ENCODE data around the gene DSCAML1. TPM values are rescaled to one million over a fixed set of nuclear protein-coding genes. Genes with fewer than 3 reads are reported as not detected.

The DSCAML1 gene
- total RNA-seq, 1 donor from 2014 or later = 1.4 TPM

DNA sequence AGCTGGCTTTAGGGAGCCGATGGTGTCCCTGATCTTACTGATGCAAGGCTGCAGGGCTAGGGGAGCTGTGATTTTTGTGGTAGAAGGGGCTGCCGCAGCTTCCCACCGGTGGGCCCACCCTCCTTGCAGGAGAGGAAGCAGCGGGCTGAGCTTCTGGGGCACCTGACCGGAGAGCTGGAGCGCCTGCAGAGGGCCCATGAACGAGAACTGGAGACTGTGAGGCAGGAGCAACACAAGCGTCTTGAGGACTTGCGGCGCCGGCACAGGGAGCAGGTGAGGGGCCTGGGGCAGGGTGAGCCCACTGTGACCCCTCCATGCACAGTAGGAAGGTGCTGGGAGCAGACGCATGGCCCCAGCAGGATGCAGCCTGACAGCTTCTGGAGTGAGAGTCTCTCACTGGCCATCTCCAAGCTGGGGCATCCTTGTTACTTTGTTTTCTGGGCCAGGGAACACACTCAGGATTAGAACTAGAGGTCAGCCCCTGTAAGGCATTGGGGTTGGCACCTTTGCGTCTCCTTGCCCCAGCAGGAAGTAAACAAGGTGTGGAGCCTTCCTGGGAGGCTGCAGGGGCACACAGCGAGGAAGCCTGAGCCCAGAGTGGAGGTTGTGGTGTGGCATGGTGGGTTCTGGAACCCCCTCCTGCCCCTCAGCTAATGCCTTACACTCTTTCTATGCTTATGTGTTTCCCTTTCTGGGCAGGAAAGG lies 402.6 kb downstream of the DSCAML1 start:
- ATAC-seq (no peak), DNase-seq (ENCODE audit: low spot score) (no peak)

DNA sequence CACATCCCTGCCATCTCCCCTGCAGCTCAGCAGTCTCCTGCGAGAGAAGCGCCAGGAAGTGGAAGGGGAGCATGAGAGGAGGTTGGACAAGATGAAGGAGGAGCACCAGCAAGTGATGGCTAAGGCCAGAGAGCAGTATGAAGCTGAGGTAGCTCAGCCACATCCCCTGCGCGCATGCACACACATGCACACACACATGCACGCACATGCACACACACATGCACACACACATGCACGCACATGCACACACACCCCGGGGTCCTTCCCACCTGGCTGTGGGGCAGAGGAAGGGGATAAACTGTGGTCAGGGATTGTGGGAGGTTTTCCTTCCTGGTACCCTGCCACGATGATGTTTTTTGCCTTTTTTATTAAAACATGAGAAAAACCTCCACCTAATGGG lies 404.0 kb downstream of the DSCAML1 start:
- DNase-seq (ENCODE audit: low spot score) = no peak
- ATAC-seq = no peak

DNA sequence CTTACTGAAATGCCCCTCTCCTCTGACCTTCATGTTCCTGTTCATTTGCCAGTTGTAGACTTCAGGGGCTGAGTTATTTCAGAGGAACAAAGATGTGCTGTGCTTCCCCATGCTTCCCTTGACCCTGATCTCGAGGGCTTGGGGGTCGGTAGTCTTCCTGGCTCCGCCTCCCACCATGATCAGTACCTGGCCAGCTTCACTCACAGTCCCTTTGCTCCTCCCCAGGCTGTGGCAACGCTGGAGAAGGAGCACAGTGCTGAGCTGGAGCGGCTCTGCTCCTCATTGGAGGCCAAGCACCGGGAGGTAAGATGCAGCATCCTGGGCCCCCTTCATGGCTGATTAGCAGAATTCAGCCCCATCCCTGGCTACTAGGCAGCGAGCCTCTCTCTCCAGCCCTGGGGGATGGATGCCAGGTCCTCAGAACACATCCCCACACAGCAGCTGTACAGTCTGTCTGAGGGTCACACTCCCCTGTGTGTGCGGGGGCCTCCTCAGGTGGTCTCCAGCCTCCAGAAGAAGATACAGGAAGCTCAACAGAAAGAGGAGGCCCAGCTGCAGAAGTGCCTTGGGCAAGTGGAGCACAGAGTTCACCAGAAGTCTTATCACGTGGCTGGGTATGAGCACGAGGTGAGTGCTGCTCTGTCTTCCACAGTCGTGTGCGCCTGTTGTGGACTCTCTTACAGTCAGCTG lies 404.9 kb downstream of the DSCAML1 start:
- DNase-seq (ENCODE audit: low spot score) (no peak), ATAC-seq (no peak)

GRCh38 chr11:117391181-117391580 lies 405.8 kb downstream of the DSCAML1 start:
- ATAC-seq (no peak), DNase-seq (ENCODE audit: low spot score) (no peak)

GRCh38 chr11:117390743-117391142 lies 406.3 kb downstream of the DSCAML1 start:
- DNase-seq (ENCODE audit: low spot score) (no peak), ATAC-seq (no peak)

GRCh38 chr11:117387992-117388755 lies 408.8 kb downstream of the DSCAML1 start:
- ATAC-seq (no peak), DNase-seq (ENCODE audit: low spot score) (no peak)

DNA sequence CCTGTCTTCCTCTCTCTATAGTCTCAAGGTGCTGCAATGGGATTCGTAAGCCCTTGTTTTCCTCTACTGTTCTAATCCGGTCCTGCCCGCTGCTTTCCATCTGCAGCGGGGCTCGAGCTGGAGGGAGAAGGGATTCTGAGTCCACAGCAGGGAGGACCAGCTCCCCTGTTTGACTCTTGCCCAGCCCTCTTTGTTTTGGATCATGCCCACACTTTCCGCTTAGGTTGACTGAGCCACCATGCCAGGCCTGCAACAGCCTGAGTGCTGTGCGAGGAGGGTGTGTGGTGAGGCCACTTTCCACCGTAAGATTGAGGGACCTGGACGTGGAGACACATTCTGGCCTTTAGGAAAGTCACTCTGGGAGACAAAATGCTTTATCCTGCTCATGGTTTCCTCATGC lies 411.1 kb downstream of the DSCAML1 start:
- no peak for DNase-seq (ENCODE audit: low spot score)
- no peak for ATAC-seq

DNA sequence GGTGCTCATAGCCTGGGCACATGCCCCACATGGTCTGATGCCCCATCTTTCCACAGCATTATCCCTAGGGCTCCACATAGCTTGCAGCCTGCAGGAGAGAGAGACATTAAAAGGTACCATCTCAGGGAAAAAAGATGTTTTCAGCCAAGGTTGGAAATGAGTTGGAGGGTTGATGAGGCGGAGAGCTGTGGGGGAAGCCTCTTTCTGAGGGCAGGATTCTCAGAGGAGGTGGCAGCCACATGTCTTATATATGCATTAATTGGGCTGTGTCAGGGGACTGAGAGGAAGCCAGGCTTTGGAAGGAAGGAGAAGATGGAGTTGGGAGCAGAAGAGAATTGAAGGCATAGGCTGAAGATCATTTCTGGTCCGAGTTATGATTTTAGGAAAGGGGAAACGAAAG lies 411.5 kb downstream of the DSCAML1 start:
- ATAC-seq = no peak
- no peak for DNase-seq (ENCODE audit: low spot score)

DNA sequence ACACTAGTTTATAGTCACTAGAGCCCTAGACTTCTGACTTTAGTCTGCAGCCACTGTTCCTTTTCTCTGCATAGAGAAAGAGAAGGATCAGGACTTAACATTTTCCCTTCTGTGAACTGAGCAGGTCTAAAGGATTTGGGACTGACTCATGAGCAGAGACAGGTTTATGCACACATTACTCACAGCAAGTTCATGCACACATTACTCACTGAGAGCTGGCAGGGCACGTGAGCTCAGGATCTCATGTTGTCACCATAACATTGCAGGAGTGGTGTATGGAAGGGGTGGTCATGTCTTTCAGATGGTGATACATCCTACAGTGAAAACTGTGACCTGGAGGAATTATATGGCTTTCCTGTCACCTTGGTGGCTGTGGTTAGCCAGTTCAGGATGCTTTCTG lies 413.0 kb downstream of the DSCAML1 start:
- DNase-seq (ENCODE audit: low spot score) (no peak), ATAC-seq (no peak)

- DNase-seq (ENCODE audit: low spot score) (no peak), ATAC-seq (no peak)
Observed at GRCh38 chr11:117382746-117383145, 414.3 kb downstream of the DSCAML1 start.

GRCh38 chr11:117381481-117382387 lies 415.3 kb downstream of the DSCAML1 start:
- no peak for DNase-seq (ENCODE audit: low spot score)

DNA sequence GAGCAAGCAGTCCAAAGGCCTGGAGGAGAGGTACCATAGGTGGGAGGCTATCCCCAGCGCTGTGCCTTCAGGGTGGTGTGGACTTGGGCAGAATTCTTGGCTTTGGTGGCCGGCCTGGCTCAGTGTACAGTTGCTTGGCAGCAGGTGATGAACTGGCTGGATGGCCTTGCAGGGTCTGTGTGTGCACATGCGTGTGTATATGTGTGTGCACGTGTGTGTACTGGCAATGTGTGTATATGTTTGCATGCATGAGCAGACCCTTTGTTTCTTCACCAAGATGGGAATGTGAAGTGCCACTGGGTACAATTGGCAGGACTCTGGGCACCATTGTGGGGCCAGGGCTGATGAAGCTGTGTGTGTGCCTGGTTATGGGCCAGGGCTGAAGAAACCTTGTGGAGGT lies 416.3 kb downstream of the DSCAML1 start:
- ATAC-seq (no peak), DNase-seq (ENCODE audit: low spot score) (no peak)

More at GRCh38 chr11:117381481-117382387, 415.3 kb downstream of the DSCAML1 start:
- ATAC-seq = no peak

DNA sequence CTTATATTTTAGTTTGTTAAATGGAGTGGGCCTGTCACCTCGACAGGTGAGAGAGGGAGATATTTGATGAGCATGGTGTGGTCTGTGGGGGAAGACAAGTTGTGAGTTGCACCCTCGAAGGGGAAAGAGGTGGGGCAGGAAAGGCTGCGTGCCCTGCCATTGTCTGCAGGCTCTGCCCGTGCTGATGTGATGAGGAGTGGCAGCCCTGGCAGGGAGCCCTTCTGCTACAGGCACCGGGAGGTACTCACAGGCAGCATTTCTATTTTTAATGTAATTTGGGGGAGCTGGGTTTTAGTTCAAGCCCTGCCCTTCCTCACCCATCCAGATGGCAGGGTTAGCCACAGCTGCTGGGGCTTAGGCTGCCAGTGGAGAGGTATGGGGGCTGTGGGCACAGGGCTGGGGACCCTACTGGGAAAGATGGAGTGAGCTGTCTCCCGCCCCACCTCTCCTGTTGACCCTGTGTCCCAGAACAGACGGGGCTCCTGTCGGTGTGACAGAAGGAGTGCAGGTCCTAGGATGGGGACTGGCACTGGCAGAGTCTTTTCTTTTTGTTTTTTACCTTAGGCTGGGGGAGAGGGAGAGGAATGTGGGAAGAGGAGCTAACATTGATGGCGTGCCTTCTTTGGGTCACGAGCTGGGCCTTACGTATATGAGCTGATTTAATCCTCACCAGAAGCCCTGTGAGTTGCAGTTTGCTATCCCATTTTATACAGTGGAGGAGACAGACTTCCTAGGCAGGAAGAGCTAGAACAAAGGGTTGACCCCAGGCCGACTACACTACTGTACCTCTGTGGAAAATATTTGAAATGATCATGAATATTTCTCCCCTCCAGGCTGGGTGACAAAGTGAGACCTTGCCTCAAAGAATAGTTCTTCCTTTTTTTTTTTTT lies 417.8 kb downstream of the DSCAML1 start:
- ATAC-seq = peak; percentile 26
- no peak for DNase-seq (ENCODE audit: low spot score)

Other genes with a start within 250 kb of the DSCAML1 start
- 13.6 TPM for gene FXYD2, start 27.5 kb upstream of the DSCAML1 start, total RNA-seq
- gene FXYD6, start 79.4 kb upstream of the DSCAML1 start, total RNA-seq = 10.4 TPM
- 0.15 TPM for gene TMPRSS13, start 132.2 kb upstream of the DSCAML1 start, total RNA-seq
- gene IL10RA, start 189.2 kb upstream of the DSCAML1 start, total RNA-seq = 7.8 TPM